ENCODE measurements around the gene UBE4B. TPM values are rescaled to one million over a fixed set of nuclear protein-coding genes. Genes with fewer than 3 reads are reported as not detected.
"Not testable (repeated sequence)": the region's sequence is repeated elsewhere in the genome, so short reads cannot be mapped to it uniquely, and the experiment has no call there.

Gene UBE4B
- 29.1 and 41.3 TPM in 2 replicates for total RNA-seq
- 29.6 TPM for polyA plus RNA-seq (2012)

DNA sequence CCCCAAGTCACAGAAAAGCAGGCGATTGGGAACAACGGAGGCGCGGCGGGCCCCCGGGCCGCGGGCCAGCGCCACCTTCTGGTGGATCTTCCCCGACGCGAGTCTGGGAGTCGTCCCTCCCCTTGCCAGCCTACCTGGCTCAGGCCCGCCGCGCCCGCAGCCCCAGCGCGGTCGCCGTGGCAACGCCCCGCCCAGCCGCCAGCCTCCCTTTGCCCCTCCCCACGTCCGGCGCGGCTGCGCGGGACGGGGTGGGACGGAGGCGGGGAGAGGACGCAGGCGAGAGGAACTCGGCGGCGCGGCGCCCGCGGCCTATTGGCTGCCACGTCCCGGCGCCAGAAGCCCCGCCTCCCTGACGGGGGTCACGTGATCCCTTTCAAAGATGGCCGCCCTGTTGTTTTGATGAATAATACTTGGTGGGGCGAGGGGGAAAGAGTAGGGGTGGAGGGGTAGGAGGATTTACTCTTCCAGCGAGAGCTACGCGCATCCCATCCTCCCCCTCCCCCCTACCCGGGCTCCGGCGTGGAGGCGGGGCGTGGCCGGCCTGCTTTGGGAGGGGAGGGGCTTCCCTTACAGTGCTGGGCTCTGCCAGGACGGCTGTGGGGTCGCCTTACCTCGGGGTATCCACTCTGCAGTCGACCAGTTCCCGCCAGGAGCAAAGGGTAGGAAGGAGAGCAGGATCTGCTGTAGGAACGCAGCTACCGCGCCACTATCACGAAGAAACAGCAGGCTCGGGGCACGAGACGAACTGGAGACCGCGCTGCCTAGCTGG, at the start of gene UBE4B:
TSS of gene UBE4B (plus strand) at position 369 of the 769 bp plus-strand sequence. CDS start 713 bp downstream, outside the sequence.
- DNase-seq (ENCODE audit: low read depth), result peak; percentile 98

DNA sequence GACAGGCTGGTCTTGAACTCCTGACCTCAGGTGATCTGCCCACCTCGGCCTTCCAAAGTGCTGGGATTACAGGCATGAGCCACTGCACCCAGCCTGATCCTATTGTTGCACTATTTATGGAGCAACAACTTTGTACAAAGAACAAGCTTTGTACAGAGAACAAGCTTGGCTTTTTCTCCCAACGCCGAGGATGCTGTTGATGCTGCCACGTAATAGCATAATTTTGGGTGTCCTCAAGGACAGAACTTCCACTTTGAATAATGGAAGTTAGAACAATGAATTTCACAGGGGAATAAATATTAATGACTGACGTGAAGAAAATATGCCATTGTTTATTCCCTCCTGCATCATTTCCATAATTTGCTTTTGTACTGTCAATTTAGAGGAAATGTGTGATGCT, 48.5 kb upstream of the UBE4B start:
- no peak for DNase-seq (ENCODE audit: low read depth)

DNA sequence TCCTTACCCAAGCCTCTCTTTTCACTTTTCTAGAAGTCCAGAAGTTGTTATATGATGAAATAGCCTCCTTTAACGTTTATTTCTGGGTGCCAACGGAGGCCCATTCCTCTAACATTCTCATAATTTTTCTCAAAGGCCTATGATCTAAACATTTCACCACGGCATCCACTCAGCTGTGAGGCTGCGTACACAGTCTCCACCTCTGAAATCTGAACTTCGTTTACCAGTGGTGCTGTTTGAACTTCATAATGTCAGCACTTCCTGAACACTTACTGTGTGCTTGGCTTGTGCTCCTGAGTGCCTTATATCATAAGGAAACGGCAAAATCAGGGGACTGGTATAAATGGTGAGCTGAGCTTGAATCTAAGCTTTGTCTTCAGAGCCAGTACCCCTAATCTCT, 47.8 kb upstream of the UBE4B start:
- no peak for DNase-seq (ENCODE audit: low read depth)

DNA sequence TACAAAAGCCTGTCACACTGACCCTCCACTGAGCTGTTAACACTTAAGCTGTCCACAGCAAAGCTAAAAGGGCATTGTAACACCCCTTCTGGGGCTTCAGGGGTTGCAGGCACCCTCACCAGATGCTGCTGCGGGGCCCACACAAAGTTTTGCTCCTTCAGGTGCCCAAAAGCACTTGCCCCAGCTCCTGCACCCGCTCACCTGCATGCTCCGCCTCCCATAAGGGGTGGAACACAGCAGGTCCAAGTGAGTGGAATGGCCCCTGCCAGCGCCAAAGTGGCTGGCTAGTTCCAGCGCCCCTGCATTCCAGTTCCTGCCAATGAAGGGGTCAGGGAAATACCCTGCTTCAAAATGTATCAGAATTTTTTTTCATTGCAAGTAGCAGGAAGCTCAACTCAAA, 43.0 kb upstream of the UBE4B start:
- no peak for DNase-seq (ENCODE audit: low read depth)

DNA sequence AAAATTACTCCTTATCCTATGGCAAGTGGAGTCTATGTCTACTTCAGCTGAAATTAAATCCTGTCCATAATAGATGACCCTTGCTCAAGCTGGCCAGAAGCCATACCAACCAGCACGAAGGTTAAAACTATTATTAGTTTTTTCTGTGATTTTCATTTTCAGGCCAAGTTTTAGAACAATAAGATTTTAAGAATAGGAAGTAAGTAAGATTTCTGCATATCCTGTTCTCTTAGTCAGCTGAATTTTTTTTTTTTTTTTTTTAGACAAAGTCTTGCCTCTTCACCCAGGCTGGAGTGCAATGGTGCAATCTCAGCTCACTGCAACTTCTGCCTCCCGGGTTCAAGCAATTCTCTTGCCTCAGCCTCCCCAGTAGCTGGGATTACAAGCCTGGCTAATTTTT, 41.8 kb upstream of the UBE4B start:
- no peak for DNase-seq (ENCODE audit: low read depth)

DNA sequence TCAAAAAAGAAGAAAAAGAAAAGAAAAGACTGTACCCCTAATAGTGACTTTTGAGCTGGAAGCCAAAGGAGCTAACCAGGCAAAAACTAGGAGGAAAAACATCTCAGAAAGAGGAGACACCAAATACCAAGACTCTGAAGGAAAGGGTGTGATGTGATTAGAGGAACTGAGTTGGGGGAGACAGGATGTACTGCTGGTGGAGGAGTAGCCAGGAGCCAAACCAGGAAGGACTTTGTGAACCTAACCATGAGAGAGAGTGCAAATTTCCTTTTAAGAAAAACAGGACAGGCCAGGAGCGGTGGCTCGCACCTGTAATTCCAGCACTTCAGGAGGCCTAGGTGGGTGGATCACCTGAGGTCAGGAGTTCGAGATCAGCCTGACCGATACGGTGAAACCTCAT, 39.8 kb upstream of the UBE4B start:
- DNase-seq (ENCODE audit: low read depth), result no peak

DNA sequence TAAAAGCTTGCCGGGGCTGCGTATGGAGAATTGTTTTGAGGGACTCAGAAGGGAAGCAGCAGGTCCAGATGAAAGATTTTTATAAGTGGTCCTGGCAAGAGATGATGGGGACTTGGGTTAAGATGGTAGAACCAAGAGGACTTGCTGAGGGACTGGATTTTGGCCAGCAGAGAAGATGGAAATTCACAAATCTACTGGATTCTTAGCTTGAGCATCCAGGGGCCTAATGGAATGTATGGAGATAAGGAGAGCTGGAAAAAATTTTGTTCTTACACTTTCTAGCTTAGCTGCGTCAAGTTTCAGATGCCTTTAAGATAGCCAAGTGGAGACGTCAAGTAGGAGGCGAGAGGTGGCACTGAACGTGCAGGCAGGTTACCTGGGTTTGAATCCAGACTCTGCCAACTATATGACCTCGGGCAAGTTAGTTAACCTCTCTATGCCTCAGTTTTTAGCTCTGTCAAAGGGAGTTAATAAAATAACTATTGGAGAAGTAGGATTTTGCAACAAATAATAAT, 39.1 kb upstream of the UBE4B start:
- DNase-seq (ENCODE audit: low read depth), result no peak

DNA sequence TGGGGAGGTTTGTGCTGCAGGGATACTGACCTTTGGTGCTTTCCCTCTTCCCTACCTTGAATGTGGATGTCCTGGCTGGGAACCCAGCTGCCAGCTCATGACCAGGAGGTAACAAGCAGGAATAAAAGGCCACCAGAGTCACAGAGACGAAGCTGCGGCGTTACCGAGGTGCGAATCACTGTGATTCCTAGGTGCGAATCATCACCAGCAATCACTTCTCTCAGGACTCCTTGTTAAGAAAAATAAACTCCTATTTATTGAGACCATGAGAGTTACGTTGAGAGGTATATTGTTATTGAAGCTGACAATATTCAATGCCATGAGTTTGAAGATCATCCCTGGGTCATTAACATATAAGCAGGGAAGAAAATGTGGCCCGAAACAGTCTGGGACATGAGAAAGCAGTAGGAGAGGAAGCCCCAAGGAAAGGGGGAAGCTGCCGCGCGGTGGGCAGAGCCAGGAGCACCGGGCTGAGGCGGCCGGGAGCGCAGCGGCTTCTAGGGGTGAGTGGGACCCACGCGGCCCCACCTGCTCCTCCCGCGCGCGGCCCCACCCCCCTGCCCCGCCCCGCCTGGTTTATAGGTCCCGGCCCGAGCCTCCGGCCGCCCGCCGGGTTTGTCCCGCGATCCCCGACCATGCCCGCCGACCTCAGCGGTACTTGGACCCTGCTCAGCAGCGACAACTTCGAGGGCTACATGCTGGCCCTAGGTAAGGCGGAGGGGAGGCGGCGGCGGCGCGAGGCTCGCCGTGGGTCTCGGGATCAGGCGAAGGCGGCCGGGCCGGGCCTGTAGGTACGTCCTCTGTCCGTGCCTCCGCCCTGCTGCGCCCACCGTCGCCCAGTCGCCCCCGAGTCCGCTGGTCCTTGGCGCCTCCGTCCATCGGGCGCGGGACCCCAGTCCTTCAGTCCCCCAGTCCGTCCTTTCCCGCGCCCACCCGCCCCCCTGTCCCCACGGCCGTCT, 35.9 kb upstream of the UBE4B start, which contains the start of gene RBP7:
TSS of gene RBP7 (plus strand) at position 605 of the 959 bp plus-strand sequence. CDS start at position 636, 31 bp downstream.
- no peak for DNase-seq (ENCODE audit: low read depth)

DNA sequence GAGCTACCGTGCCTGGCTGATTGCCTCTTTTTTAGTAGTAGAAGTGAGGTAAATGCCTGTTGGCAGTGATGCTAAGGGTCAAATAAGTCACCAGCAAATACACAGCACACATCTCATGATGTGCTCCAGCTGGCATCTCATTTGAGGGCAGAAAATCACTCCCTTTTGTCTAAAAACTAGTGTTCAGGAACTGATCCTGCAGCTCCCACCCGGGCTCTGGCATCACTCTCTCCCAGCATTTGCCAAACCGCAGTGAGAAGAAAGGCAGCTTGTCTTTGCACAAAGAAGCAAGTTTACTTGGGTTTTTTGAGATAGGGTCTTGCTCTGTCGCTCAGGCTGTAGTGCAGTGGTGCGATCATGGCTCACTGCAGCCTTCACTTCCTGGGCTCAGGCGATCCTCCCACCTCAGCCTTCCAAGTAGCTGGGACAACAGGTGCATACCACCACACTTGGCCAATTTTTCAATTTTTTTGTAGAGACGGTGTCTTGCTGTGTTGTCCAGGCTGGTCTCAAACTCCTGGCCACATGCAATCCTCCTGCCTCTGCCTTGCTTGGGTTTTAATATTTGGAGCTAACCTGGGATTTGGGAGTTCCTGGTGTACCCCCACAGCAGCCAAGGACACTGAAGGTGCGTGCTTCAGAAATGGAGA, 31.6 kb upstream of the UBE4B start:
- DNase-seq (ENCODE audit: low read depth), result no peak

DNA sequence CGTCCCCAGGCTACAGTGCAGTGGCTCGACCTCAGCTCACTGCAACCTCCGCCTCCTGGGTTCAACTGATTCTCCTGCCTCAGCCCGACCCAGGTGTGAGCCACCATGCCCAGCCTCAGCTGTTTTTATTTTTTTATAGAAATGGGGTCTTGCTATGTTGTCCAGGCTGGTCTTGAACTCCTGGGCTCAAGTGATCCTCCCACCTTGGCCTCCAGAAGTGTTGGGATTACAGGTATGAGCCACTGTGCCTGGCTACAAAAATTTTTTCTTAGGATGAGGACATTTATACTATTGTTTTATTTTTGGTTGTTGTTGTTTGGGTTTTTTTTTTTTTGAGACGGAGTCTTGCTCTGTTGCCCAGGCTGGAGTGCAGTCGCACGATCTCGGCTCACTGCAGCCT, 27.5 kb upstream of the UBE4B start:
- not testable (repeated sequence) for DNase-seq (ENCODE audit: low read depth)

DNA sequence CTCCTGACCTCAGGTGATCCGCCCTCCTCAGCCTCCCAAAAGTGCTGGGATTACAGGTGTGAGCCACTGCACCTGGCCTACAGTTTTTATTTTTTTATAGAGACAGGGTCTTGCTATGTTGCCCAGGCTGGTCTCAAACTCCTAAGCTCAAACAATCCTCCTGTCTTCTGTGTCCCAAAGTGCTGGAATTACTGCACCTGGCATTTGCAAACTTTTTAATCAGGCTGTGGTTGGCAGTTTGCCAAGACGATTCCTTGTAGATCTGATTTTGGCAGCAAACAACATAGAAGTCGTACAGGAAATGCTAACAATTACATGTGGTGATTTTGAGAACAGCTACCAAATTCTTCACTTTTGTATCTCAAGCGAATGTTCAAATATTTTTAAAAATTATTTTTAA, 25.6 kb upstream of the UBE4B start:
- DNase-seq (ENCODE audit: low read depth), result no peak

DNA sequence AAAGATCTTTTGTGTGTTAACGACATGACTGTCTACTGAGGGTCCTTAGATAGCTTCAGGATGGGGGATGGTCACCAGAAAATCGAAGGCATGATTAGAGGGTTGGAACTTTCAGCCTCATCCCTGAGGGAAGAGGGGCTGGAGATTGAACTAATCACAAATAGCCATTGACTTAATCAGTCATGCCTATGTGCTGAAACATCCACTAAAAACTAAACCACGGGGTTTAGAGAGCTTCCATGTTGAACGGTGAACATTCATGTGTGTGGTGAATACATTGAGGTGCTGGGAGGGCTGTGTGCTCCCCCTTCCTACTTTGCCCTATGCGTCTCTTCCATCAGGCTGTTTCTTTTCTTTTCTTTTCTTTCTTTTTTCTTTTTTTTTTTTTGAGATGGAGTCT, 18.7 kb upstream of the UBE4B start:
- DNase-seq (ENCODE audit: low read depth), result no peak

DNA sequence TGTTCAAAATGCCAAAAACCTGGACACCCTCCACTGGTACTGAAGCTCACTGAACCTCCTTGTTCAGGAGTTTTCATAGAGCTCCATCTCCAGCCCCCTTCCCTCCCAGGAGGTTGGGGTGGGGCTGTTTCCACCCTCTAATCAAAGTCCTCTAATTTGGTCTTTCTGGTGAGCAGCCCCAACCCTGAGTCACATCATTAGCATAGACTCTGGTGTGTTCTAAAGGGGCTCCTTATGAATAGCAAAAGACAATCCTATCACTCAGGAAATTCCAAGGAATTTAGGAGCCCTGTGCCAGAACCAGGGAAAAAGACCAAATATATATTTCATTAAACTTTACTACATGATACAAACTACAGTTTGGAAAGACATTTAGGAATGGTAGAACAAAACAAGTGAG, 13.2 kb upstream of the UBE4B start:
- no peak for DNase-seq (ENCODE audit: low read depth)

DNA sequence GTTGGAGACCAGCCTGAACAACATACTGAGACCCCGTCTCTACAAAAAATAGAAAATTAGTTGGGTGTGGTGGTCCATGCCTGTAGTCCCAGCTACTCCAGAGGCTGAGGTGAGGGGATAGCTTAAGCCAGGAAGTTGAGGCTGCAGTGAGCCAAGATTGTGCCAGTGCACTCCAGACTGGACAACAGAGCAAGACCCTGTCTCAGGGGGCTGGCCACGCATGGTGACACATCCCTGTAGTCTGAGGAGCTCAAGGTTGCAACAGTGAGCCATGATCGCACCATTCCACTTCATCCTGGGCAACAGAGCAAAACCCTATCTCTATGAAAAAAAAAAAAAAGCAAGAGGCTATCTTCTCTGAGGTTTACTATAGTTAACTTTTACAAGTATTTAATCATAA, 12.7 kb upstream of the UBE4B start:
- no peak for DNase-seq (ENCODE audit: low read depth)

DNA sequence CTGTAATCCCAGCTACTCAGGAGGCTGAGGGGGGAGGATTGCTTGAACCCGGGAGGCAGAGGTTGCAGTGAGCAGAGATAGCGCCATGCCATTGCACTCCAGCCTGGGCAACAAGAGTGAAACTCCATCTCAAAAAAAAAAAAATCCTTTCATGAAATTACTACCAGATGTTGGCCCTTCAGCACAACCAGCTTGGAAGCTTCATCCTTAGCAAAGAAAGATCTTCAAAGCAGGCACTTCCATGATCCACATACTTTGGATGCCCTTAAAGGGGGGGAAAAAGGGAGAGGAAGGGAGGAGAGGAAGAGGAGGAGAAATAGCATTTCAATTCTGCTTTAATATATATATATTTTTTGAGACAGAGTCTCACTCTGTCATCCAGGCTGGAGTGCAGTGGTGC, 12.1 kb upstream of the UBE4B start:
- DNase-seq (ENCODE audit: low read depth), result not testable (repeated sequence)

DNA sequence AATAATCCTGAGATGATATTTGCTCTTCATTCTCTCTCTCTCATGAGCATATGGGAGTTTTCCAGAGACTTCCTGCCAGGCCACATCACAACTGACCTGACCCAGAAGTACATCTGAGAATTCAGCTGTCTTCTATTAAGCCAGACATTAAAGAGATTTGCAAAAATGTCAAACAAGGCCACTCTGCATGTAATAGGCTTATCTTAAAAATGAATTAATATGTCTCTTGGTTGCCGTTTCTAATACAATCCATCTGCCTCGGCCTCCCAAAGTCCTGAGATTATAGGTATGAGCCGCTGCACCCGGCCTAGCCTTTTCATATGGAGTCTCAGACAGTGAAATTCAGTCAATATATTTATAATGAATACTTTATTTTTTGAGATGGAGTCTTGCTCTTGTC, 10.8 kb upstream of the UBE4B start:
- DNase-seq (ENCODE audit: low read depth), result not testable (repeated sequence)

DNA sequence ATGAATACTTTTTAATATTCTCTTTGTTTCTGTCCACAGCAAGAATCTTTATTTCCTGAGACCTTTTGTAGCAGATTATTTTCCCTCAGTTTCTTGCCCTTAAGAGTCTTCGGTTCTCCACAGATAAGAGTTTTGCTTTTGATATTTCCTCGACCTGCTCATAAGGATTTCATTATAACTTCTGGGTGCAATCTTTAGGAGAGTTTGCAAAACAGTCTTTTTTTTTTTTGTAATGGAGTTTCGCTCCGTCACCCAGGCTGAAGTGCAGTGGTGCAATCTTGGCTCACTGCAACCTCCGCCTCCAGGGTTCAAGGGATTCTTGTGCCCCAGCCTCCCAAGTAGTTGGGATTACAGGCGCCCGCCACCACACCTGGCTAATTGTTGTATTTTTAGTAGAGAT, 10.1 kb upstream of the UBE4B start:
- no peak for DNase-seq (ENCODE audit: low read depth)

DNA sequence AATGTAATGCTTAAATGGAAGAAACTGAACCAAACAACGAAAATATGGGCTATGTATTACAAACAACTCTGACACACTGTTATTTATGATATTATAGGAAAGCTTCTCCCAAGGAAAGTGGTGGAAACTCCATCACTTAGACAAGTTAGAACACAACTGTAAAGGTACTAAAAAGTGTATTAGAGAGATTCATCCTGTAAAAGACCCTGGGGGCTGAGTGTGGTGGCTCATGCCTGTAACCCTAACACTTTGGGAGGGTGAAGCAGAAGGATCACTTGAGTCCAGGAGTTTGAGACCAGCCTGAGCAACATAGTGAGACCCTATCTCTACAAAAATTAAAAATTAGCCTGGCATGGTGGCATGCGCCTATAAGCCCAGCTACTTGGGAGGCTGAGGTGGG, 7.4 kb upstream of the UBE4B start:
- DNase-seq (ENCODE audit: low read depth), result no peak

DNA sequence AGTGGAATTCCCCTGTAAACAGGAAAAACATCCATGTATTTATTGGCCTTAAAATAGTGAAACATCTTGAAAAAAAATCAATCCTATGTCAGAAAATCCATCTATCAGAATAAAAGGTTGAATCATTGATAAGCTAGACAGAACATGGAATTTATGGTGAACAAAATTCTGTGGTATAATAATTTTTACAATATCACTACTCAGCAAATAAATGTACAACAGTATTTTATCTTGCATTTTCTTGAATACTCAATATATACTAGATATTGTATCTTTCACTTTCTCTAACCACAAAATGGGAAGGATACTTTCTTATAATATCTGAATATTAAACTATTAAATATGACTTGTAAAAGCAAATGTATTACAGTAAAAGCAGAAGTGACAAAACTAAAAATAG, 5.7 kb upstream of the UBE4B start:
- DNase-seq (ENCODE audit: low read depth), result no peak

DNA sequence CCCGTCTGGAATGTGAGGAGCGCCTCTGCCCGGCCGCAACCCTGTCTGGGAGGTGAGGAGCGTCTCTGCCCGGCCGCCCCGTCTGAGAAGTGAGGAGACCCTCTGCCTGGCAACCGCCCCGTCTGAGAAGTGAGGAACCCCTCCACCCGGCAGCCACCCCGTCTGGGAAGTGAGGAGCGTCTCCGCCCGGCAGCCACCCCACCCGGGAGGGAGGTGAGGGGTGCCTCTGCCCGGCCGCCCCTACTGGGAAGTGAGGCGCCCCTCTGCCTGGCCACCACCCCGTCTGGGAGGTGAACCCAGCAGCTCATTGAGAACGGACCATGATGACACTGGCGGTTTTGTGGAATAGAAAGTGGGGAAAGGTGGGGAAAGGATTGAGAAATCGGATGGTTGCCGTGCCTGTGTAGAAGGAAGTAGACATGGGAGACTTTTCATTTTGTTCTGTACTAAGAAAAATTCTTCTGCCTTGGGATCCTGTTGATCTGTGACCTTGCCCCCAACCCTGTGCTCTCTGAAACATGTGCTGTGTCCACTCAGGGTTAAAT, 3.7 kb upstream of the UBE4B start:
- DNase-seq (ENCODE audit: low read depth), result not testable (repeated sequence)

DNA sequence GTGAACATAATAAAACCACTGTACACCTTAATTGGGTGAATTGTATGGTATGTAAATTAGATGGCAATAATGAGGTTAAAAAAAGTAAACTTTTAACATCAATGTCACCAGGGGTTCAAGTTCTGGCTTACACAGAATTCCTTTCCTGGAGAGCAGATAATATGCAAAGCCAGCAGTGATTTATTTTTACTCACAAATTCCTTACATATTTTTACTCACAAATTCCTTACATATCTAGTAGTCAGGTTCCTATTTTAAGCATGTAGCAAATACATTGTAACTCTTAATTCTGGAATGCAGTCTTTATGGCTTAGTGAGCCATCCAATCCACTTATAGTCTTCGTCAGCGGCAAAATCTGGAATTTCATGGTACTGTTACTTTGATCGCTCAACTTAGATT, 1.3 kb upstream of the UBE4B start:
- DNase-seq (ENCODE audit: low read depth), result no peak
